Adrenal gland (tissue), 5 donors: ENCODE measurements around the gene ZNF697.

Experiments used
- POLR2A ChIP-seq, 2 donors: fragments of 450-650 bp; IDR thresholded peaks; one replicate each; pipeline ENCODE4 v1.6.1; 2017; ENCODE audit warnings: antibody characterized with exemption in 2 of 2, mild to moderate bottlenecking in 2 of 2, moderate library complexity in 1 of 2
- TF ChIP-seq, protein P1 (sequence below), 6 experiments: fragments of 450-650 bp in 4 of 6; fragments of 200-600 bp in 2 of 6; sonication (generic) in 1 of 6; IDR thresholded peaks; 1 replicate in 5 of 6; 2 replicates in 1 of 6; pipeline versions ENCODE4 v1.5.1 to v1.8.0; 2016 to 2021; ENCODE audit warnings: antibody characterized with exemption in 6 of 6, mild to moderate bottlenecking in 2 of 6, moderate library complexity in 1 of 6
- donor health status: DM: no; HTN: no; CAD: no.

DNA sequence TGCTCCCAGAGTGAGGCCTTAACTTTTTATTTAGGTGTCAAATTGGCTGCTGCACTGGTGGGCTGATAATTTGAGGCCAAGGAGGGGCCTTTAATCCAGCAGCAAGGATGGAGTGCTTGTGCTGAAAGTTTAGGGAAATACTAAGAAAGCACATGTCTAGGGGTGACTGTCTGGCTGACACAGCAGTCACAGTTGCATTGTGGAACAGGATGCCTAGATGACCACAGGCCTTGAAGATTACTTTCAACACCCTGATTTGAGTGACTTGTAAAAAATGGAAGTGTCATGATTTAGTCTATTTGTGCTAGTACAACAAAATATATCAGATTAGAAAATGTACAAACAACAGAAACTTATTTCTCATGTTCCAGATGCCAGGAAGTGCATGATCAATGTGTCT, 57.7 kb downstream of the ZNF697 start:
- TF ChIP-seq, protein P1, sequence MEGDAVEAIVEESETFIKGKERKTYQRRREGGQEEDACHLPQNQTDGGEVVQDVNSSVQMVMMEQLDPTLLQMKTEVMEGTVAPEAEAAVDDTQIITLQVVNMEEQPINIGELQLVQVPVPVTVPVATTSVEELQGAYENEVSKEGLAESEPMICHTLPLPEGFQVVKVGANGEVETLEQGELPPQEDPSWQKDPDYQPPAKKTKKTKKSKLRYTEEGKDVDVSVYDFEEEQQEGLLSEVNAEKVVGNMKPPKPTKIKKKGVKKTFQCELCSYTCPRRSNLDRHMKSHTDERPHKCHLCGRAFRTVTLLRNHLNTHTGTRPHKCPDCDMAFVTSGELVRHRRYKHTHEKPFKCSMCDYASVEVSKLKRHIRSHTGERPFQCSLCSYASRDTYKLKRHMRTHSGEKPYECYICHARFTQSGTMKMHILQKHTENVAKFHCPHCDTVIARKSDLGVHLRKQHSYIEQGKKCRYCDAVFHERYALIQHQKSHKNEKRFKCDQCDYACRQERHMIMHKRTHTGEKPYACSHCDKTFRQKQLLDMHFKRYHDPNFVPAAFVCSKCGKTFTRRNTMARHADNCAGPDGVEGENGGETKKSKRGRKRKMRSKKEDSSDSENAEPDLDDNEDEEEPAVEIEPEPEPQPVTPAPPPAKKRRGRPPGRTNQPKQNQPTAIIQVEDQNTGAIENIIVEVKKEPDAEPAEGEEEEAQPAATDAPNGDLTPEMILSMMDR (IDR thresholded peaks at IDR 0.05): no peak
- no peak for TF ChIP-seq POLR2A (IDR thresholded peaks at IDR 0.05)
